DND-41 (cell line): Measurements from ENCODE around the gene KCNC1.

Source experiments
- EZH2 ChIP-seq: IDR thresholded peaks from 3 replicates; pipeline ENCODE4 v1.6.1; 2012; ENCODE audit warnings: borderline replicate concordance, low read depth, mild to moderate bottlenecking, moderate library complexity, low read length, inconsistent platforms; ENCODE audit not compliant: severe bottlenecking
- TF ChIP-seq, protein P1 (sequence below): IDR thresholded peaks from 2 replicates; pipeline ENCODE4 v1.5.1; 2012; ENCODE audit warnings: borderline replicate concordance, low read length, moderate library complexity, mild to moderate bottlenecking; ENCODE audit not compliant: poor library complexity, severe bottlenecking; ENCODE audit errors: extremely low read depth

DNA sequence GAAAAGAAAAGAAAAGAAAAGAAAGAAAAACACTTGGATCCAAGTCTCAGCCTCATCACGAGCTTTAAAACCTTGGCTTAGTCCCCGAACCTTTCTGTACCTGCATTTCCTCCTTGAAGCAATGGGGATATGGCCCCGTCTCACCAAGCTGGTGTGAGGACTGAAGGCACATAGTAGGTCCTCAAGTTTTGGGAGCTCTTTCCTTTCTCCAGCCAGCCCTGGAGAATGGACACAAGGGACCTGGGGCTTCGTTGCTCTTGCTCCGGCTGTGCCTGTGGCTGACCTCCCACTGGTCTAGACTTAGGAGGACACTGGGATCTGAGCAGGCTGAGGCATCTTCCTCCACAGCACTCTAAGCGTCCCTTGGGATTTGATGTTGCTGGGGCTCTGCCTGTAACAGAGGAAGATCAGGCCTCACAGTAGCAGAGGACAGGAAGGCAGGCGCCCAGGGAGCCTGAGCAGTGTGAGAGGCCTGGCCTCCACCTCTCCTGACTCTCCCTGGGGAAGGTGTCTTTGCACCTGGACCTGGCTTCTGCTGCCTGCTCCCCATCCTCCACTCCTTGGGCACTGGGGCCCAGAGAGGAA, 32.8 kb downstream of the KCNC1 start:
- no peak for TF ChIP-seq EZH2
- TF ChIP-seq, protein P1, sequence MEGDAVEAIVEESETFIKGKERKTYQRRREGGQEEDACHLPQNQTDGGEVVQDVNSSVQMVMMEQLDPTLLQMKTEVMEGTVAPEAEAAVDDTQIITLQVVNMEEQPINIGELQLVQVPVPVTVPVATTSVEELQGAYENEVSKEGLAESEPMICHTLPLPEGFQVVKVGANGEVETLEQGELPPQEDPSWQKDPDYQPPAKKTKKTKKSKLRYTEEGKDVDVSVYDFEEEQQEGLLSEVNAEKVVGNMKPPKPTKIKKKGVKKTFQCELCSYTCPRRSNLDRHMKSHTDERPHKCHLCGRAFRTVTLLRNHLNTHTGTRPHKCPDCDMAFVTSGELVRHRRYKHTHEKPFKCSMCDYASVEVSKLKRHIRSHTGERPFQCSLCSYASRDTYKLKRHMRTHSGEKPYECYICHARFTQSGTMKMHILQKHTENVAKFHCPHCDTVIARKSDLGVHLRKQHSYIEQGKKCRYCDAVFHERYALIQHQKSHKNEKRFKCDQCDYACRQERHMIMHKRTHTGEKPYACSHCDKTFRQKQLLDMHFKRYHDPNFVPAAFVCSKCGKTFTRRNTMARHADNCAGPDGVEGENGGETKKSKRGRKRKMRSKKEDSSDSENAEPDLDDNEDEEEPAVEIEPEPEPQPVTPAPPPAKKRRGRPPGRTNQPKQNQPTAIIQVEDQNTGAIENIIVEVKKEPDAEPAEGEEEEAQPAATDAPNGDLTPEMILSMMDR: no peak
